Measurements from ENCODE around the gene ASB8.
"Not testable (repeated sequence)": the region's sequence is repeated elsewhere in the genome, so short reads cannot be mapped to it uniquely, and the experiment has no call there.

Gene ASB8

GRCh38 chr12:48183091-48183875 lies 26.0 kb upstream of the ASB8 start, which contains the start of gene CCDC184:
CCDC184 (plus strand) TSS chr12:48183644; CDS start chr12:48184123, 479 bp downstream.
- peak; percentile 84 for DNase-seq (ENCODE audit: low spot score)

- no peak for DNase-seq (ENCODE audit: low spot score)
Observed at GRCh38 chr12:48182631-48183030, 25.3 kb upstream of the ASB8 start.

DNA sequence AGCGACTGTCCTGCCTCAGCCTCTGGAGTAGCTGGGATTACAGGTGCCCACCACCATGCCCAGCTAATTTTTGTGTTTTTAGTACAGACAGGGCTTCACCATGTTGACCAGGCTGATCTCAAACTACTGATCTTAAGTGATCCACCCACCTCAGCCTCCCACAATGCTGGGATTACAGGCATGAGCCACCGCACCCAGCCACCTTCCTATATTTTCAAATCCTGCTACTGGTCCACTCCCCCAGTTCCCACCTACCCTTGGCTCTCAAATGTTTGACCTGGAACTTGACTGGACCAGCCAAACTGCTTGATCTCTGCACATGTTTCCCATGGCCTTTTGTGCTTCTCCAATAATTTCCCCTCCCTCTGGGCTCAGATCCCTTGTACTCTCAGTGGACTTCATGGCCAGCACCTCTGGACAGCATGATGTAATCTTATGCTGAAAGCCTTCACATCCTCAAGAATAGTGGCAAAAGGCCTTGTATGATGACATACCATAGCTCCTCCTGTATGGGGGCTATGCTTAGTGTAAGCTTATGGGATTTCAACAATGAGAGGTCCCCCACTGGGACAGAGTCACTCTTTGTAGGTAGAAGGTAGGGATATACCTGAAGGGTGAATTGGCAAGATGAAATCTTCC lies 23.7 kb upstream of the ASB8 start:
- DNase-seq (ENCODE audit: low spot score) = no peak

GRCh38 chr12:48180424-48180823 lies 23.1 kb upstream of the ASB8 start:
- no peak for DNase-seq (ENCODE audit: low spot score)

GRCh38 chr12:48179466-48179865 lies 22.2 kb upstream of the ASB8 start:
- no peak for DNase-seq (ENCODE audit: low spot score)

GRCh38 chr12:48177982-48178381 lies 20.7 kb upstream of the ASB8 start:
- DNase-seq (ENCODE audit: low spot score) = no peak

DNA sequence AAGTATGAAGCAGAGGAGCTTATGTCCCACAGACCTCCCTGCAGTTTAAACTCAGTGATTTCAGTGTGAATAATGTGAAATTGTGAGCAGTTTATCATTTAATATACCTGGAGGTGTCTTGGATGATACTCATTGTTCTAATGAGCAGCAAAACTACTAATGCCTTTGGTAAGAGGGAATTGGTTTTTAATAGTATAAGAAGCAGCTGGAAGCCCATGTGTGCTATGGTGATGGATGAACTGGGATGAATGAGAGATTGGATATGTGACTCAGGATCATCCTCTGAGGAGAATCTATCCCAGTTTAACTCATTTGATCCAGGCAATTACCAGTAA lies 19.1 kb upstream of the ASB8 start:
- DNase-seq (ENCODE audit: low spot score) = no peak

- DNase-seq (ENCODE audit: low spot score) = peak; percentile 33
Observed at GRCh38 chr12:48175613-48176416, 18.5 kb upstream of the ASB8 start.

DNA sequence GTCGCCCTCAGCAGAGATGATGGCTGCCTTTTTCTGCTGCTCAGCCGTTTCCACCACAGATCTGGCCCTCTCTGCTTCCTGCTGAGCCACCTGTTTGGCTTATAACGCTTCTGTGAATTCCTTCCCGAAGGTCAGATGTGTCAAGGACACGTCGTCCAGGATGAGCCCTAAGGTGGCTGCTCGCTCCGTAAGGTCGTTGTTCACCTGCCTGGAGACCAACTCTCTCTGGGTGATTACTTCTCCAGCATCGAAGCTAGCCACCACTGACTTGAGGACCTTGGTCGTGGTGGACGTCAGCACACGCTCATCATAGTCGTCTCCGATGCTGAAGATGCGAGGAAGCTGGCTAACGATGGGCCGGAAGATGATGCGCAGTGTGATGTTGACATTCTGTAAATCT lies 11.7 kb upstream of the ASB8 start:
- DNase-seq (ENCODE audit: low spot score) = no peak

DNA sequence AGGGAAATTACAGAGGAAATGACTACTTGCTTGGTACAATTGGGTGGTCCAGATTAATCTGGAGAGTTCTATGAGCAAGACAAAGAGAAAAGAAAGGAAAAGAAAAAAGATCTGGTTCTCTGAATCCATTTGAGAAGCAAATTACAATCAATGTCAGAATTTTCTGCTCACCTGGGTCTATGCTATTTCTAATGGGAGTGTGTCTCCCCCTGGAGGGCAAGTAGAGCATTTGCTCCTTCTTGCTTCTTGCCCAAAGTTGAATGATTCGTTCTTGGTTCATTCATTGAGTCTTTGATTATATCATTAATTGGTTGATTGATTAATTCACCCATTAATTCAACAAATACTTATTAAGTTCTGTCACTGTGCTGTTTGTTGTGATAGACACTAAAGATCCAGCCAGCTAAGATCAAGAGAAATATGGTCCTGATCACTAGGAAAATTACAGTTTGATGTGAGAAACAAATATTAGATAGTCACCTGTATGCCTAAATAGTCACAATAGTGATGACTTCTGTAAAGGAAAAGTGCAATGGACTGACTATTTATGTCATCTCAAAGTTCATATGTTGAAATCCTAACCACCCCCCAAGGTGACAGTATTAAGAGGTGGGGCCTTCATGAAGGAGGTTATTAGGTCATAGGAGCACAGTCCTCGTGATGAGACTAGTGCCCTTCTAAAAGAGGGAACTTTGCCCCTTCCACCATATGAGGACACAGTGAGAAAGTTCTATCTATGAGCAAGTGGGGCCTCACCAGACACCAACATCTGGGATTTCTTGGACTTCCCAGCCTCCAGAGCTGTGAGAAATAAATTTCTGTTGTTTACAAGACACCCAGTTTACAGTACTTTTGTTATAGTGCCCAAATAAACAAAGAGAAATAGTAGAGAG lies 8.0 kb upstream of the ASB8 start:
- peak; percentile 63 for DNase-seq (ENCODE audit: low spot score)

GRCh38 chr12:48164451-48164850 lies 7.1 kb upstream of the ASB8 start:
- no peak for DNase-seq (ENCODE audit: low spot score)

DNA sequence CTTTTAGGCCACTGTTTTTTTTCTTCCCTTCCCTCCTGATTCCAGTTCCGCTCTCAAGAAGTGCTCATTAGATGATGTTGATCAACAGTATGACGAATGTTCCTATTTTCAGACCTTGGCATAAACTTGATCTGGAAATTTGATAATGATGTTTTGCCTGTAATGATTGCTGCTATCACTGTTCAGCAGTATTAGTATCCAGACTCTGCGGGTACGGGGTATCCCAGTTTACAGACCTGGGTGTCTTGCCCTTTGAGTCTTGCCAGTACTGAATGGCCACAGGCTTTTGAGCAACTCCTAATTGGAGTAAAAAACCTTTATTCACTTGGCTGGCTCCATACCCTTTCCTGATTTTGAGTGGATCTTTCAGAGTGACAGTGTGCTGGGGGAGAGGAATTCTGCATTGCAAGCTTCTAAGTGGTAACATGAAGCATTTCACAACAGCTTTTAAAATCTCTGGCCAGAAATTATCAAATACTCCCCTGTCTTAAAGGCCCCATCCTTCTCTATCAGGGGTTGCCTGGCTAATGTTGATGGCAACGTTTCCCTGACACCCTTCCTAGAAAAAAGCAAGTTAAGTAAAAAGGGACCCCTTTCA lies 5.9 kb upstream of the ASB8 start:
- DNase-seq (ENCODE audit: low spot score) = no peak

GRCh38 chr12:48160807-48161206 lies 3.5 kb upstream of the ASB8 start:
- no peak for DNase-seq (ENCODE audit: low spot score)

DNA sequence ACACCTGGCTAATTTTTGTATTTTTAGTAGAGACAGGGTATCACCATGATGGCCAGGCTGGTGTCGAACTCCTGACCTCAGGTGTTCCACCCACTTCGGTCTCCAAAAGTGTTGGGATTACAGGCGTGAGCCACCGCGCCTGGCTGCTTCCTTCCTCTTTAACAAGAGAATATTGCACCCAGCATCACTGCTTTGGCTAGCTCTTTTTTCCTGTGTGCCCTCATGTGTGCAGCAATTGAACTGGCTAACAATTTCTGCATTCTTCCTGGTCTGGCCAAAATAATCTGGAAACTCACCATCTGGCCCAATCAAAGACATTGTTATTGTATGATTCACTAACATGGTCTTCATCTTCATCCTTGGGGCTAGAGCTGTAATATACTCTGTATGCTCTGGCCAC lies 2.7 kb upstream of the ASB8 start:
- DNase-seq (ENCODE audit: low spot score) = no peak

DNA sequence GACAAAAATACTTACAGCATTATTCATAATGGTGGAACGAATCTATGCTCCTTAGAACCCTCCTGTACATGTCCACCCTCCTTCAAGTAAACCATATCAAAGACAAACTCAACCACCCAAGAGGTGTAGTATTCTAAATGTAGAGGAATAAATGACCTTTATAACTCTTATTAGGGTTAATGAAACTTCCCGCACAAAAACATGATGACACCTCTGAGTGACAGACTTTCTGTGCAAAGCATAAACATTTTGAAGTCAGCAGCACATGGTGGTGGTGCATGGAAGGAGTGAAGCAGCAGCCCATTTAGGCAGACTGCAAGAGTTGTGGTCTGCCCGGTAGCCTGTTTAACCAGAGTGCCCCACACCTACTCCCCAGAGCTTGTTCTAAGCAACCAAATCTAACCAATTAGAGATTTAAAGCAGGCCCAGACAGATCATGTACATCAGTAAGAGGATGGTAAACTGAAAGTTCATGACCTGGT lies 615 bp upstream of the ASB8 start:
- no peak for DNase-seq (ENCODE audit: low spot score)

- DNase-seq (ENCODE audit: low spot score) = peak; percentile 13
Observed at GRCh38 chr12:48156652-48157017, 680 bp downstream of the ASB8 start.

DNA sequence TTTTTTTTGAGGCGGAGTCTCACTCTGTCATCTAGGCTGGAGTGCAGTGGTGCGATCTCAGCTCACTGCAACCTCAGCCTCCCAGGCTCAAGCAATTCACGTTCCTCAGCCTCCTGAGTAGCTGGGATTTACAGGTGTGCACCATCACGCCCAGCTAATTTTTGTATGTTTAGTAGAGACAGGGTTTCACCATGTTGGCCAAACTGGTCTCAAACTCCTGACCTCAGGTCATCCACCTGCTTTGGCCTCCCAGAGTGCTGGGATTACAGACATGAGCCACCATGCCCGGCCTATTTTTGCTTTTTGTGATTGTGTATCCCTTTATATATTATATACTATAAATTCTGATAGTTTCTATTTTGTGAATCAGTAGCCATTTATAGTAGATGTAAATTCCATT lies 1.5 kb downstream of the ASB8 start:
- DNase-seq (ENCODE audit: low spot score) = not testable (repeated sequence)

DNA sequence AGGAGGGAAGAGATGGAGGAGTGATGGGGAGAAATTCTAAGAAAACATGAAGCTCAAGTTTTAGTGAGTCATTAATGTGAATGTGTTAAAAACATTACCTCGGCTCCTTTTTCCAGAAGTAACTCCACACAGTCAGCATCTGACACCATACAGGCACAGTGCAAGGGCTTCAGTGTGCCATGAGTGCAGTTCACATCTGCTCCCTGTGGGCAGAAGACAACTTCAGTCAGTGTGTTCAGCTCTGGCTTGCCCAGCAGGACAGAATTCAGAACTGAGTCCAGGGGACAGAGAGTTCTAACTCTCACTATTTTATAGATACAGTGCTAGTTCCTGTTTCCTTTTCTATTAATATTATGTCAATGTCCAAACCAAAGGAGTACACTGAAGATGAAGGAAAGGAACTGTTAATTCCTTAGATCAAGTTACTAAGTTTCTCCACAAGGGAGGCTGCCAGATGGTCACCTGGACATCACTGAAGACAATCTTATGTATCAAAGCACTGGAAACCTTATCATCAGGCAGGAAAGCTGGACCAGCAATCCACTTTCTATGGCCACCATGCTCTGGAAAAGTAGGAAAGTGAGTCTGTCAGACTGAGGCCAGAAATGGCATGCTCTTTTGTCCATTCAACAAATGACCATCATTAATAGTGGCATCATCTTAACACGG lies 6.1 kb downstream of the ASB8 start:
- DNase-seq (ENCODE audit: low spot score) = no peak

- DNase-seq (ENCODE audit: low spot score) = no peak
Observed at GRCh38 chr12:48145981-48146380, 11.3 kb downstream of the ASB8 start.

GRCh38 chr12:48143898-48144297 lies 13.4 kb downstream of the ASB8 start:
- DNase-seq (ENCODE audit: low spot score) = no peak

Data from GM03348 (cell line).